KMS-11 (cell line): Measurements from ENCODE around the gene DKC1.
A peak's percentile ranks its signal among the peaks of the same experiment; 100 is the strongest.

Source experiments
- H2AFZ ChIP-seq: fragments of 200-600 bp; sonication (generic); 2 replicates; pipeline ENCODE4 v1.6.1; 2016; ENCODE audit warnings: antibody characterized with exemption, mixed run types, low read depth
- H3K27ac ChIP-seq: fragments of 200-600 bp; sonication (generic); 2 replicates; pipeline ENCODE4 v1.6.1; 2016; ENCODE audit warnings: mild to moderate bottlenecking, mixed run types
- H3K27me3 ChIP-seq: fragments of 200-600 bp; sonication (generic); 2 replicates; pipeline ENCODE4 v1.6.1; 2017; ENCODE audit warnings: mild to moderate bottlenecking, low read depth, mixed run types, moderate library complexity; ENCODE audit not compliant: insufficient read depth
- H3K36me3 ChIP-seq: fragments of 200-600 bp; sonication (generic); 2 replicates; pipeline ENCODE4 v1.6.1; 2017; ENCODE audit warnings: mild to moderate bottlenecking, mixed run types; ENCODE audit not compliant: insufficient read depth
- H3K4me1 ChIP-seq: fragments of 200-600 bp; sonication (generic); 2 replicates; pipeline ENCODE4 v1.6.1; 2016; ENCODE audit warnings: mild to moderate bottlenecking, low read depth, mixed run types; ENCODE audit not compliant: poor library complexity, severe bottlenecking
- H3K4me2 ChIP-seq: fragments of 200-600 bp; sonication (generic); 2 replicates; pipeline ENCODE4 v1.7.0; 2016; ENCODE audit warnings: mild to moderate bottlenecking, mixed run types
- H3K4me3 ChIP-seq: fragments of 200-600 bp; sonication (generic); IDR thresholded peaks from 2 replicates; pipeline ENCODE4 v1.6.1; 2017; ENCODE audit warnings: low read depth, low read length, mixed read lengths; ENCODE audit not compliant: insufficient read depth
- H3K79me2 ChIP-seq: fragments of 200-600 bp; sonication (generic); 2 replicates; pipeline ENCODE4 v1.6.1; 2016; ENCODE audit warnings: low read depth, mixed run types; ENCODE audit not compliant: insufficient read depth
- H3K9ac ChIP-seq: fragments of 200-600 bp; sonication (generic); 2 replicates; pipeline ENCODE4 v1.6.1; 2016; ENCODE audit warnings: mild to moderate bottlenecking, mixed run types
- H4K20me1 ChIP-seq: fragments of 200-600 bp; sonication (generic); 2 replicates; pipeline ENCODE4 v1.6.1; 2016; ENCODE audit warnings: mild to moderate bottlenecking, mixed run types; ENCODE audit not compliant: insufficient read depth
- CTCF ChIP-seq: fragments of 200-600 bp; sonication (generic); conservative IDR thresholded peaks from 2 replicates; pipeline ENCODE4 v1.6.1; 2017; ENCODE audit warnings: low read depth, mild to moderate bottlenecking, antibody characterized with exemption, low read length, moderate library complexity, mixed read lengths

DKC1 gene

GRCh38 chrX:154762537-154763296 is at the start of gene DKC1:
TSS of gene DKC1 (plus strand) at chrX:154762864. CDS start at chrX:154762966, 102 bp downstream.
- no peak within 1 kb of the TSS for H3K4me3 ChIP-seq
- no peak for TF ChIP-seq CTCF
- peak within 1 kb of the TSS; percentile 86 for H3K9ac ChIP-seq
- H3K79me2 ChIP-seq: peaks cover 39% of the 10 kb centered on the region; the same call in 1 of the 2 replicates
- peaks cover 12% of the 10 kb centered on the region for H3K36me3 ChIP-seq
- H3K4me1 ChIP-seq: peaks cover 11% of the 10 kb centered on the region
- H3K27me3 ChIP-seq: no peaks in the 10 kb centered on the region
- H2AFZ ChIP-seq: peak within 1 kb of the TSS; percentile 21
- H3K27ac ChIP-seq: peak within 1 kb of the TSS; percentile 88
- H3K4me2 ChIP-seq: peak within 1 kb of the TSS; percentile 52; the same call in 1 of the 2 replicates
- no peaks in the 10 kb centered on the region for H4K20me1 ChIP-seq

- H3K4me1 ChIP-seq: peaks cover 23% of the 10 kb centered on the region
- H3K79me2 ChIP-seq: no peaks in the 10 kb centered on the region
- no peak overlapping the region for H3K27ac ChIP-seq
- H2AFZ ChIP-seq: no peak overlapping the region
- no peaks in the 10 kb centered on the region for H3K36me3 ChIP-seq
- H3K4me3 ChIP-seq: no peak overlapping the region
- no peak overlapping the region for H3K4me2 ChIP-seq
- H3K9ac ChIP-seq: no peak overlapping the region
- no peaks in the 10 kb centered on the region for H3K27me3 ChIP-seq
- TF ChIP-seq CTCF: peak; percentile 78
- H4K20me1 ChIP-seq: no peaks in the 10 kb centered on the region
Measured at GRCh38 chrX:154714925-154715324, 47.7 kb upstream of the DKC1 start.

- H3K4me1 ChIP-seq: peaks cover 23% of the 10 kb centered on the region
- no peaks in the 10 kb centered on the region for H4K20me1 ChIP-seq
- H2AFZ ChIP-seq: no peak overlapping the region
- H3K4me3 ChIP-seq: no peak overlapping the region
- no peak overlapping the region for H3K9ac ChIP-seq
- no peak overlapping the region for H3K27ac ChIP-seq
- no peaks in the 10 kb centered on the region for H3K79me2 ChIP-seq
- H3K27me3 ChIP-seq: no peaks in the 10 kb centered on the region
- H3K4me2 ChIP-seq: no peak overlapping the region
- TF ChIP-seq CTCF: no peak
- H3K36me3 ChIP-seq: no peaks in the 10 kb centered on the region
Measured at GRCh38 chrX:154715825-154716224, 46.8 kb upstream of the DKC1 start.

- TF ChIP-seq CTCF: no peak
- Histone ChIP-seq H4K20me1 (no peaks in the 10 kb centered on the region), H3K27me3 (no peaks in the 10 kb centered on the region), H3K4me2 (no peak overlapping the region), H3K79me2 (no peaks in the 10 kb centered on the region), H2AFZ (no peak overlapping the region), H3K36me3 (no peaks in the 10 kb centered on the region), H3K4me1 (peaks cover 6% of the 10 kb centered on the region), H3K27ac (no peak overlapping the region), H3K4me3 (no peak overlapping the region), H3K9ac (no peak overlapping the region)
Measured at GRCh38 chrX:154717824-154718223, 44.8 kb upstream of the DKC1 start.
